A549 (cell line): ENCODE results near the gene UNC5B. TPM values are rescaled to one million over a fixed set of nuclear protein-coding genes. Genes with fewer than 3 reads are reported as not detected.
A peak's percentile ranks its signal among the peaks of the same experiment; 100 is the strongest.

ENCODE experiments used
- ATAC-seq, 2 experiments: fragments of 200-7000 bp in 1 of 2; fragments of >200 bp in 1 of 2; cut with Nextera tagmentation in 1 of 2; cut with Tn5 transposase in 1 of 2; 3 replicates each; pipeline versions ENCODE4 v1.8.0 to v1.9.1; 2018 to 2020; ENCODE audit warnings: mild to moderate bottlenecking in 1 of 2, moderate library complexity in 1 of 2
- CTCF ChIA-PET: fragments of 300-600 bp; sonication (Branson Sonifier 250); formaldehyde crosslinking; extraction: SDS; loops from one replicate; lab custom pipeline; 2021; ENCODE audit warnings: antibody characterized with exemption, inconsistent platforms; lab: Yijun Ruan, JAX
- POLR2A ChIA-PET: fragments of 350-600 bp; formaldehyde crosslinking; extraction: SDS; loops from one replicate; lab custom pipeline; 2021; ENCODE audit warnings: antibody characterized with exemption, inconsistent platforms; lab: Yijun Ruan, JAX
- DNase-seq, 2 experiments: peaks; one replicate each; pipeline versions ENCODE4 v3.0.0 to v3.0.0-alpha.2; 2011 to 2016; ENCODE audit warnings: low read depth in 1 of 2, low spot score in 1 of 2
- FAIRE-seq: peaks from 2 replicates; lab custom pipeline; 2011; peaks lifted over from hg19 to GRCh38; lab: Jason Lieb, UNC
- H3K27ac ChIP-seq, 2 experiments: fragments of >200 bp; sonication (Bioruptor Twin); formaldehyde crosslinking; 3 replicates each; pipeline ENCODE4 v1.5.1; 2016 to 2017
- H3K4me1 ChIP-seq: fragments of >200 bp; sonication (Bioruptor Twin); formaldehyde crosslinking; 3 replicates; pipeline ENCODE4 v1.6.1; 2016
- H3K4me2 ChIP-seq: fragments of >200 bp; sonication (Bioruptor Twin); formaldehyde crosslinking; 3 replicates; pipeline ENCODE4 v1.6.1; 2016
- H3K4me3 ChIP-seq: fragments of >200 bp; sonication (Bioruptor Twin); formaldehyde crosslinking; 3 replicates; pipeline ENCODE4 v1.5.1; 2016
- H3K9me3 ChIP-seq: fragments of >200 bp; sonication (Bioruptor Twin); formaldehyde crosslinking; 3 replicates; pipeline ENCODE4 v1.6.1; 2016
- CHD2 ChIP-seq: fragments of 150-350 bp; IDR thresholded peaks from 2 replicates; pipeline ENCODE4 v1.6.1; 2014; ENCODE audit warnings: low read length; ENCODE audit not compliant: partially characterized antibody
- EHF ChIP-seq: fragments of 250-450 bp; sonication (Bioruptor Pico); IDR thresholded peaks from 2 replicates; pipeline ENCODE4 v1.5.0; 2020; ENCODE audit warnings: mild to moderate bottlenecking
- EP300 ChIP-seq, 2 experiments: fragments of >200 bp; sonication (Bioruptor Twin); formaldehyde crosslinking; IDR thresholded peaks; 2 replicates in 1 of 2; 3 replicates in 1 of 2; pipeline ENCODE4 v1.6.1; 2016 to 2017
- FOSB ChIP-seq: fragments of 250-450 bp; sonication (Bioruptor Pico); IDR thresholded peaks from 2 replicates; pipeline ENCODE4 v1.5.0; 2020; ENCODE audit warnings: mild to moderate bottlenecking, moderate library complexity
- GATA3 ChIP-seq: IDR thresholded peaks from 2 replicates; pipeline ENCODE4 v1.6.1; 2012; ENCODE audit warnings: borderline replicate concordance
- HDAC2 ChIP-seq: fragments of 200-600 bp; sonication (generic); IDR thresholded peaks from 2 replicates; pipeline ENCODE4 v1.6.1; 2016
- HOXA7 ChIP-seq: fragments of 250-450 bp; sonication (Bioruptor Pico); IDR thresholded peaks from 2 replicates; pipeline ENCODE4 v1.5.0; 2020; ENCODE audit warnings: mild to moderate bottlenecking, moderate library complexity
- HOXB13 ChIP-seq: fragments of 250-450 bp; sonication (Bioruptor Pico); IDR thresholded peaks from 2 replicates; pipeline ENCODE4 v1.5.0; 2020; ENCODE audit warnings: low read depth, mild to moderate bottlenecking, moderate library complexity
- HOXB5 ChIP-seq: fragments of 250-450 bp; sonication (Bioruptor Pico); IDR thresholded peaks from 2 replicates; pipeline ENCODE4 v1.5.0; 2020; ENCODE audit warnings: mild to moderate bottlenecking, moderate library complexity
- JUN ChIP-seq, 2 experiments: fragments of >200 bp; sonication (Bioruptor Twin); formaldehyde crosslinking; IDR thresholded peaks; 2 replicates in 1 of 2; 3 replicates in 1 of 2; pipeline ENCODE4 v1.6.1; 2016 to 2017
- KDM5A ChIP-seq: fragments of 200-600 bp; sonication (generic); IDR thresholded peaks from 2 replicates; pipeline ENCODE4 v1.6.1; 2016; ENCODE audit warnings: antibody characterized with exemption, mild to moderate bottlenecking
- NFE2L2 ChIP-seq: fragments of 150-350 bp; conservative IDR thresholded peaks from 2 replicates; pipeline ENCODE4 v1.6.1; 2014; ENCODE audit warnings: low read length
- NR3C1 ChIP-seq: fragments of >200 bp; sonication (Bioruptor Twin); formaldehyde crosslinking; IDR thresholded peaks from 3 replicates; pipeline ENCODE4 v1.6.1; 2017
- POLR2A ChIP-seq: IDR thresholded peaks from 2 replicates; pipeline ENCODE4 v1.6.1; 2012; ENCODE audit warnings: mild to moderate bottlenecking, low read length
- RAD21 ChIP-seq, 2 experiments: fragments of >200 bp in 1 of 2; sonication (Bioruptor Twin) in 1 of 2; formaldehyde crosslinking in 1 of 2; IDR thresholded peaks in 1 of 2; conservative IDR thresholded peaks in 1 of 2; 2 replicates in 1 of 2; 3 replicates in 1 of 2; pipeline ENCODE4 v1.6.1; 2012 to 2018; ENCODE audit warnings: inconsistent platforms in 1 of 2
- RARB ChIP-seq: fragments of 250-450 bp; sonication (Bioruptor Pico); IDR thresholded peaks from 2 replicates; pipeline ENCODE4 v1.8.0; 2021; ENCODE audit warnings: mild to moderate bottlenecking, moderate library complexity
- RCOR1 ChIP-seq: fragments of 150-350 bp; IDR thresholded peaks from 2 replicates; pipeline ENCODE4 v1.6.1; 2014; ENCODE audit warnings: antibody characterized with exemption, low read length, low read depth
- SMC3 ChIP-seq: fragments of >200 bp; sonication (Bioruptor Twin); formaldehyde crosslinking; IDR thresholded peaks from 3 replicates; pipeline ENCODE4 v1.6.1; 2018; ENCODE audit warnings: inconsistent platforms
- SREBF2 ChIP-seq: fragments of 450-650 bp; IDR thresholded peaks from 2 replicates; pipeline ENCODE4 v1.6.1; 2014; ENCODE audit warnings: mild to moderate bottlenecking, moderate library complexity
- TFCP2L1 ChIP-seq: fragments of 250-450 bp; sonication (Bioruptor Pico); IDR thresholded peaks from 2 replicates; pipeline ENCODE4 v1.5.0; 2021; ENCODE audit warnings: mild to moderate bottlenecking
- ZFP36 ChIP-seq: fragments of 450-650 bp; IDR thresholded peaks from 2 replicates; pipeline ENCODE4 v1.6.1; 2014; ENCODE audit warnings: borderline replicate concordance; ENCODE audit not compliant: partially characterized antibody
- ZSCAN20 ChIP-seq: fragments of 250-450 bp; sonication (Bioruptor Pico); IDR thresholded peaks from 2 replicates; pipeline ENCODE4 v1.8.0; 2022; ENCODE audit warnings: mild to moderate bottlenecking, moderate library complexity
- WGBS: methylation state at CpG from one replicate; pipeline ENCODE4 v1.1.6; 2017; ENCODE audit errors: missing lambda C conversion rate; 5-methylcytosine and 5-hydroxymethylcytosine counted together
- polyA plus RNA-seq, 4 experiments: library from polyadenylated mRNA; depleted of rRNA in 3 of 4; stranded (reverse); fragments of >200 nt; fragmentation: RNase III in 1 of 4; extraction: RNeasy Plus Mini Kit Qiagen cat#74134 plus additional on column Dnase treatment in 1 of 4; gene quantifications; 2 replicates in 3 of 4; 3 replicates in 1 of 4; pipeline ENCODE4 v1.2.3, GENCODE V29; 2011 to 2017
- TF ChIP-seq, protein P1 (sequence below): IDR thresholded peaks from 2 replicates; pipeline ENCODE4 v1.6.1; 2012; ENCODE audit warnings: low read depth, borderline replicate concordance
- TF ChIP-seq, protein P2 (sequence below): IDR thresholded peaks from 2 replicates; pipeline ENCODE4 v1.6.1; 2012
- TF ChIP-seq, protein P3 (sequence below): fragments of >200 bp; sonication (Bioruptor Twin); formaldehyde crosslinking; IDR thresholded peaks from 3 replicates; pipeline ENCODE4 v1.6.1; 2016
- TF ChIP-seq, protein P4 (sequence below): IDR thresholded peaks from 2 replicates; pipeline ENCODE4 v1.6.1; 2012
- TF ChIP-seq, protein P5 (sequence below): fragments of >200 bp; sonication (Bioruptor Twin); formaldehyde crosslinking; IDR thresholded peaks from 3 replicates; pipeline ENCODE4 v1.5.1; 2016

Gene UNC5B
- polyA plus RNA-seq, 2 of the 4 experiments (the other 2 are of a cell fraction), result 0.14 to 1.0 TPM

DNA sequence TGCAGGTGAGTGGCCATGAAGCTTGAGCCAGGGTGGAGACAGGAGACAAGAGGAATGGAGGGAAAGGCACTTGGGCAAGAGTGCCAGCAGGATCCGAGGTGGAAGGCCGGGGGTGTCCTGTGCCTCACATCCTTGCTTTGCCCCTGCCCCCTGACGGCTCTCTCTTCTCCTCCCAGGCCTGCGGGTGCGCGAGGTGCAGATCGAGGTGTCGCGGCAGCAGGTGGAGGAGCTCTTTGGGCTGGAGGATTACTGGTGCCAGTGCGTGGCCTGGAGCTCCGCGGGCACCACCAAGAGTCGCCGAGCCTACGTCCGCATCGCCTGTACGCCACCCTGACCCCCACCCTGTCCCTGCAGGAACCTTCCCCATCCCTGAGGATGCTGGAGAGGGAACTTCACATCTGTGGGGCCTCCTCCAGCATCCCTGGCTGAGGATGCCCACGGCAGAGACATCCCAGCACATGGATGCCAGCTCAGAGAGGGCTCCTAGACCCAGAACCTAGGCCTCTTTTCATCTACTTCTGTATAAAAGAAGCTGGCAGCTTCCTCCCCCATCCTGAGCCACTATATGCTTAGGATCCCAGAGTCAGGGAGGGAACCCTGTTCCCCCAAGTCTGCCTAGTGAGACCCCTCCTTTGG is 72.3 kb downstream of the UNC5B start:
- peak; percentile 4 to 32; a peak in 3 of 6 replicates for ATAC-seq
- no peak overlapping the region for H3K4me2 ChIP-seq
- H3K9me3 ChIP-seq, result no peaks in the 10 kb centered on the region
- no peak overlapping the region for H3K27ac ChIP-seq
- POLR2A ChIA-PET, result no interaction called here
- no peak for DNase-seq
- TF ChIP-seq, protein P1, sequence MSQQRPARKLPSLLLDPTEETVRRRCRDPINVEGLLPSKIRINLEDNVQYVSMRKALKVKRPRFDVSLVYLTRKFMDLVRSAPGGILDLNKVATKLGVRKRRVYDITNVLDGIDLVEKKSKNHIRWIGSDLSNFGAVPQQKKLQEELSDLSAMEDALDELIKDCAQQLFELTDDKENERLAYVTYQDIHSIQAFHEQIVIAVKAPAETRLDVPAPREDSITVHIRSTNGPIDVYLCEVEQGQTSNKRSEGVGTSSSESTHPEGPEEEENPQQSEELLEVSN, result no peak
- TF ChIP-seq HOXB13 (CRISPR knock-in tag) (no peak), NFE2L2 (no peak), HOXA7 (CRISPR knock-in tag) (no peak), HDAC2 (no peak), RCOR1 (no peak), KDM5A (no peak), CHD2 (no peak), FOSB (CRISPR knock-in tag) (no peak), HOXB5 (CRISPR knock-in tag) (no peak), RARB (CRISPR knock-in tag) (no peak), SREBF2 (no peak), ZFP36 (no peak), POLR2A (no peak), ZSCAN20 (CRISPR knock-in tag) (no peak), GATA3 (no peak)
- TF ChIP-seq, protein P2, sequence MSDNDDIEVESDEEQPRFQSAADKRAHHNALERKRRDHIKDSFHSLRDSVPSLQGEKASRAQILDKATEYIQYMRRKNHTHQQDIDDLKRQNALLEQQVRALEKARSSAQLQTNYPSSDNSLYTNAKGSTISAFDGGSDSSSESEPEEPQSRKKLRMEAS, result no peak
- TF ChIP-seq, protein P3, sequence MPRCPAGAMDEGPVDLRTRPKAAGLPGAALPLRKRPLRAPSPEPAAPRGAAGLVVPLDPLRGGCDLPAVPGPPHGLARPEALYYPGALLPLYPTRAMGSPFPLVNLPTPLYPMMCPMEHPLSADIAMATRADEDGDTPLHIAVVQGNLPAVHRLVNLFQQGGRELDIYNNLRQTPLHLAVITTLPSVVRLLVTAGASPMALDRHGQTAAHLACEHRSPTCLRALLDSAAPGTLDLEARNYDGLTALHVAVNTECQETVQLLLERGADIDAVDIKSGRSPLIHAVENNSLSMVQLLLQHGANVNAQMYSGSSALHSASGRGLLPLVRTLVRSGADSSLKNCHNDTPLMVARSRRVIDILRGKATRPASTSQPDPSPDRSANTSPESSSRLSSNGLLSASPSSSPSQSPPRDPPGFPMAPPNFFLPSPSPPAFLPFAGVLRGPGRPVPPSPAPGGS, result no peak
- TF ChIP-seq, protein P4, sequence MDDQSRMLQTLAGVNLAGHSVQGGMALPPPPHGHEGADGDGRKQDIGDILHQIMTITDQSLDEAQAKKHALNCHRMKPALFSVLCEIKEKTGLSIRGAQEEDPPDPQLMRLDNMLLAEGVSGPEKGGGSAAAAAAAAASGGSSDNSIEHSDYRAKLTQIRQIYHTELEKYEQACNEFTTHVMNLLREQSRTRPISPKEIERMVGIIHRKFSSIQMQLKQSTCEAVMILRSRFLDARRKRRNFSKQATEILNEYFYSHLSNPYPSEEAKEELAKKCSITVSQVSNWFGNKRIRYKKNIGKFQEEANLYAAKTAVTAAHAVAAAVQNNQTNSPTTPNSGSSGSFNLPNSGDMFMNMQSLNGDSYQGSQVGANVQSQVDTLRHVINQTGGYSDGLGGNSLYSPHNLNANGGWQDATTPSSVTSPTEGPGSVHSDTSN, result no peak
- H3K4me3 ChIP-seq, result no peak overlapping the region
- 72% methylated on average over 11 of the region's 19 CpGs for WGBS
- CTCF ChIA-PET, result interaction anchor here (0.5 to 25.1 kb wide), 52 partner anchors 7 to 736 kb away, joined by 3 to 362 read pairs (median 5); partner anchors contain the start of gene PCBD1
- H3K4me1 ChIP-seq, result no peaks in the 10 kb centered on the region
- FAIRE-seq, result no peak

DNA sequence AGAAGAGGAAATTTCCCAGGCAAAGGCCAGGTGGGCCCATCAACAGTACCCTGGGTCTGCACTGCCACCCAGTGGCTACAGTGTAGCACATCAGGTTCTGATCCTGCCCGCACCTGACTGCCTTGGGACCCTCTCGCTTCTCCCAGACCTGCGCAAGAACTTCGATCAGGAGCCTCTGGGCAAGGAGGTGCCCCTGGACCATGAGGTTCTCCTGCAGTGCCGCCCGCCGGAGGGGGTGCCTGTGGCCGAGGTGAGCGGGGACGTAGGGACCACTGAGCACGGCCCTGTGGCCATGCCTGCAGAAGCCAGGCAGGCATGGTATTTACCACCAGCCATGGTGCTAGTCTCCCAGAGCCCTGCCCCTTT is 72.8 kb downstream of the UNC5B start:
- FAIRE-seq (no peak), ATAC-seq (peak; percentile 75 to 92), DNase-seq (peak; percentile 39 to 68)
- ChIA-PET CTCF (interaction anchor here (0.6 to 25.1 kb wide), 58 partner anchors 8 to 824 kb away, joined by 3 to 362 read pairs (median 4); partner anchors contain the start of gene PCBD1), POLR2A (no interaction called here)
- TF ChIP-seq, protein P5, sequence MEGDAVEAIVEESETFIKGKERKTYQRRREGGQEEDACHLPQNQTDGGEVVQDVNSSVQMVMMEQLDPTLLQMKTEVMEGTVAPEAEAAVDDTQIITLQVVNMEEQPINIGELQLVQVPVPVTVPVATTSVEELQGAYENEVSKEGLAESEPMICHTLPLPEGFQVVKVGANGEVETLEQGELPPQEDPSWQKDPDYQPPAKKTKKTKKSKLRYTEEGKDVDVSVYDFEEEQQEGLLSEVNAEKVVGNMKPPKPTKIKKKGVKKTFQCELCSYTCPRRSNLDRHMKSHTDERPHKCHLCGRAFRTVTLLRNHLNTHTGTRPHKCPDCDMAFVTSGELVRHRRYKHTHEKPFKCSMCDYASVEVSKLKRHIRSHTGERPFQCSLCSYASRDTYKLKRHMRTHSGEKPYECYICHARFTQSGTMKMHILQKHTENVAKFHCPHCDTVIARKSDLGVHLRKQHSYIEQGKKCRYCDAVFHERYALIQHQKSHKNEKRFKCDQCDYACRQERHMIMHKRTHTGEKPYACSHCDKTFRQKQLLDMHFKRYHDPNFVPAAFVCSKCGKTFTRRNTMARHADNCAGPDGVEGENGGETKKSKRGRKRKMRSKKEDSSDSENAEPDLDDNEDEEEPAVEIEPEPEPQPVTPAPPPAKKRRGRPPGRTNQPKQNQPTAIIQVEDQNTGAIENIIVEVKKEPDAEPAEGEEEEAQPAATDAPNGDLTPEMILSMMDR, result peak; percentile 81
- peak; percentile 73; the same call in 2 of the 3 replicates for TF ChIP-seq SMC3
- peak; percentile 82 to 86 for TF ChIP-seq RAD21 (conservative IDR thresholded peaks at IDR 0.05 in 1 of 2, IDR thresholded peaks at IDR 0.05 in 1 of 2)
- no peak for TF ChIP-seq EP300 (IDR thresholded peaks at IDR 0.05)
- no peak for TF ChIP-seq NFE2L2
- TF ChIP-seq RARB (CRISPR knock-in tag), result no peak
- no peak for TF ChIP-seq TFCP2L1
- no peak for TF ChIP-seq NR3C1
- TF ChIP-seq, protein P4, result no peak
- TF ChIP-seq ZFP36, result no peak
- TF ChIP-seq, protein P1, result no peak
- no peak for TF ChIP-seq EHF (CRISPR knock-in tag)
- TF ChIP-seq JUN (IDR thresholded peaks at IDR 0.05), result no peak
- WGBS, result 7% methylated on average over 3 of the region's 11 CpGs
- Histone ChIP-seq H3K4me2 (0 out of 3 replicates have a peak overlapping the region, but pooled peaks have one; percentile 1), H3K9me3 (no peaks in the 10 kb centered on the region), H3K4me3 (no peak overlapping the region), H3K4me1 (no peaks in the 10 kb centered on the region), H3K27ac (no peak overlapping the region)
